ENCODE measurements around the gene ALDH1A3. TPM values are rescaled to one million over a fixed set of nuclear protein-coding genes. Genes with fewer than 3 reads are reported as not detected.
"Not testable (repeated sequence)": the region's sequence is repeated elsewhere in the genome, so short reads cannot be mapped to it uniquely, and the experiment has no call there.

Gene ALDH1A3
- 39.2 TPM for polyA plus RNA-seq (2013, experiment 1 of 2; ENCODE audit: insufficient read length)
- 36.3 TPM for polyA plus RNA-seq (2013, experiment 2 of 2; ENCODE audit: insufficient read length)

DNA sequence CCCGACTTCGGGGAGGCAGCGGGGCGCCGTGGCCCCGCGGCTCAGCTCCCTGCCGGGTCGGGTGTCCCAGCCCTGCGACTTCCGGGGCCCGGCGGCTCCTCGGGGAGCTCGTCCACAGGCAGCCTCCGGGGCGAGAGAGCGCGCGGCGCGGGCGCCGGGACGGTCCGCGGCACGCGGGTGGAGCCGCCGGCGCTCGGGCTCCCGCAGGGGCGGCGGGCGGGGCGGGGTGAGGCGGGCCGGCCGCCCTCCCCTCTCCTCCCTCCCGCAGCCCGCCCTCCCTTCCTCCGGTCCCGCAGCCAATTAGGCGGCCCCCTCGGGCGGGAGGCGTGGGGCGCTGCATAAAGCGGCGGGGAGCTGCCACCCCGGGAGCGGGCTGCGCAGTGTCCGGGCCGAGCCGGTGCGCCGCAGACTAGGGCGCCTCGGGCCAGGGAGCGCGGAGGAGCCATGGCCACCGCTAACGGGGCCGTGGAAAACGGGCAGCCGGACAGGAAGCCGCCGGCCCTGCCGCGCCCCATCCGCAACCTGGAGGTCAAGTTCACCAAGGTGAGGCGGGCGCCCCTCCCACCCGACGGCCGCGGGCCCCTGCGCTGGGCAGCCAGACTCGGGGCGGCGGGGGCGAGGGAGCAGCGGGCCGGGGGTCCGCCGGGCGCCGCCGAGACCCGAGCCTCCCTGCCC lies at the start of gene ALDH1A3:
ALDH1A3 (plus strand) TSS at position 368 of the 675 bp plus-strand sequence; CDS start at position 445, 77 bp downstream.
- peak; percentile 58 for DNase-seq

- DNase-seq = no peak
Measured at GRCh38 chr15:100831467-100831866, 48.2 kb upstream of the ALDH1A3 start.

- DNase-seq = no peak
Measured at GRCh38 chr15:100832149-100832942, 47.3 kb upstream of the ALDH1A3 start.

GRCh38 chr15:100833417-100834389 lies 45.9 kb upstream of the ALDH1A3 start:
- no peak for DNase-seq

GRCh38 chr15:100834731-100835130 lies 44.9 kb upstream of the ALDH1A3 start:
- DNase-seq = no peak

- DNase-seq = peak; percentile 29
Measured at GRCh38 chr15:100835636-100836035, 44.0 kb upstream of the ALDH1A3 start.

GRCh38 chr15:100836501-100836900 lies 43.1 kb upstream of the ALDH1A3 start:
- DNase-seq = no peak

GRCh38 chr15:100841426-100841825 lies 38.2 kb upstream of the ALDH1A3 start:
- DNase-seq = no peak

DNA sequence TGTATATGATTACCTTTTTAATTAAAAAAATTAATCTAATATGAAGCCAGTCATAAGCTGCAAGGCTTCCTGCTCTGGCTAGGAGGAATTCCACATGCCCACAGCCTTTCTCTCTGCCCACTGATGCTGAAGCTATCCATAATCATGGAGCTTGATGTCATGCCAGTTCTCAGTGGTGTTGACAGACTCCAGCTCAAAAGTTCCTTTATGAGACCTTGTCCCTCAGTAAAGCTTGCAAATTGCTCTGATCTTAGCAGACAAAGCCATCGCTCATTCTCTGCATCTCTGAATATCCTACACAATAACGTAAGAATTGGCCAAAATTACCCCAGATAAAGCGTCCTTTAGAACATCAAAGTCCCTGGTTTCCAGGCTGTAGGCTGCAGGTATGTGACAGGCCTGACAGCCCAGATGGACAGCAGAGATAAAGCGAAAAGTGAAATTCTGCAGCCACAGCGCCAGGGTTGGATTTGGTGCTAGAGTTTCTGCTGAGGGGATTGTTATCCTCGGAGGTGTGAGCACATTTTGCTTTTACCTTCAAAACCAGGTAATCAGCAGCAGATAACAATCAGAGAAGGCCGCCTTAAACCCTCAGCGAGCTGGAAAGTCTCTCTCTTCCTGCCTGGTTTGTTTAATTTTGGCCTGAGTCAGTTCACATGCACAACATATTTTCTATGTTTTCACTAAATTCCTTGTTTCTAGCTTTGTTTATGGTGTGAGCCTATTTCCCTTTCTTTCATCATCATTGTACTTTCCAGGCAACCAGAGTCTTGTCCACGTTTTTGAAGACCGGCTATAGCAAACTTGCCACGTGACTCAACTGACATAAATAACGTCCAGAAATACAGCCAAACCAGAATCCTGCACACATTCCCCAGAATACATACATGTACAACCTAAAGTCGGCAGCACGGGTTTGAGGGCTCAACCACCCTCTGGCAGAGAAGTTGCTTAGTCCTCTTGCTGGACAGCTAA lies 36.6 kb upstream of the ALDH1A3 start:
- DNase-seq = peak; percentile 91

- no peak for DNase-seq
Measured at GRCh38 chr15:100844167-100844566, 35.5 kb upstream of the ALDH1A3 start.

- DNase-seq = no peak
Measured at GRCh38 chr15:100844778-100845177, 34.9 kb upstream of the ALDH1A3 start.

- DNase-seq = no peak
Measured at GRCh38 chr15:100847194-100847593, 32.4 kb upstream of the ALDH1A3 start.

GRCh38 chr15:100849021-100849854 lies 30.4 kb upstream of the ALDH1A3 start:
- peak; percentile 47 for DNase-seq

GRCh38 chr15:100849855-100850218 lies 29.8 kb upstream of the ALDH1A3 start:
- DNase-seq = no peak

- not testable (repeated sequence) for DNase-seq
Measured at GRCh38 chr15:100851428-100852015, 28.1 kb upstream of the ALDH1A3 start.

DNA sequence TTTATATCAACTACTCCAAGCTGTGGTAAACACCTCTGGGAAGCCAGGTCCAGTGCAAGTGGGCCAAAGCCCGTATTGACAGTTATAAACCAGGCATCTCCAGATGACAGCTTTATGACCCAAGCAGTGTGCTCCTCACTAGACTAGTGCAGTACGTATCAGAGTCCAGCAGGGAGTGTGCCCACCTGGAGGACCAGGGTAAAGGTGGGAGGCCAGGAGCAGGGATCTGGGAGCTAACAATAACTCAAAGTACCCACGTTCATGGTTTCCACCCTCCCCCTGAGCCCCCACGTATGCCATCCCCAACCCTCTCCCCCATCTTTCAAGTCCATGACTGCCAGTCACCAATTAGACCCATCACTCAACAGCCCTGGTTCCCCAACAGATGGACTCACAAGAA lies 27.0 kb upstream of the ALDH1A3 start:
- DNase-seq = no peak

DNA sequence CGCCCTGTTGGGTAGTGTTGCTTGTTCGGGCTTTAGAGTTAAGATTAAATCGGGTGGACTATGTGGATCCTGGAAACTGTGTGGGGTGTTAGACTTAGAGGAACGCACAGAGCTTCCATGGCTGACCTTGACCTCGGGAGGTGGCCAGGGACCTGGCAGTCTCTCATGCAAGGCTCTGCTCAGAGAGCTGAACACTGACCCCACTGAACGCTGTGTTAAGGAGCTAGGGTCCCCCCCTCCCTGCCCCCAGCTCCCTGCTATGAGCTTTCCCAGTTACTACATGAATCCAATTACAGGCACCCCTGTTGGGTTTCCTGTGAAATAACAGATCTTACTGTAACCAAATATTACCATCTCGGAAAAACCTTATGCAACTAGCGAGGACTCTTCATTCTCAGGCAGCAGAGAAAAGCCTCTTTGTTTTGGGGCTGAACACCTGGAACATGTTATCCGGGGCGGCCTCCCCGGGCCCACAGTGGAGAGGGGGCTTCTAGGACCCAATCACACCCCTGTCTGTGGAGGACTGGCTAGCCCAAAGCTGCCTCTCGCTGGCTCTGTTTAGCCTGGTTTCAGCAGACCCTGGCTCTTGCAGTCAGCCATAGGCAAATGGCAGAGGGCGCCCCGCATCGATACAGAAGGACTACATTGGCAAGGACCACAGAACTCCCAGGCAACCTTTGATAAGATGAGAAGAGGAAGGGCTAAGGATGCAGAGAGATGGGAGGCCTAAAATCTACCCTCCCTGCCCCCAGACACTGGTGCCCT lies 25.8 kb upstream of the ALDH1A3 start:
- no peak for DNase-seq

DNA sequence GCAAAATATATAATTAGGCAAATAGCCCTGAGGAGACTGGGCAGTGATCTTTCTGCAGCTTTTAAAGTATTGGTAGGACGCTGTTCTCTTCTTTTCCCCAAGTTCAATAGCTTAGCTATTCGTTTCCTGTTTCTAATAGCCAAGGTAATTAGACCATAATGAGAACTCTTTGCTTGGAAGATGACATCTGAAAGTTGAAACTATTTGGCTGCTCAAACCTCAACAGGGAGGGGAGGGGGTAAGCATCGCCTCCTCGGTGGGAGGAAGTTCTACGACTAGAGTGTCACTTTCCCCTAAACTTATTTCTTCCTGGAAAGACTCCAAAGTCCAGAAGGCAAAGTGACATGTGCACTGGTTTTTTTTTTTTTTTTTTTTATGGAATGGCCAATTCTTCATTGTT lies 22.8 kb upstream of the ALDH1A3 start:
- no peak for DNase-seq

DNA sequence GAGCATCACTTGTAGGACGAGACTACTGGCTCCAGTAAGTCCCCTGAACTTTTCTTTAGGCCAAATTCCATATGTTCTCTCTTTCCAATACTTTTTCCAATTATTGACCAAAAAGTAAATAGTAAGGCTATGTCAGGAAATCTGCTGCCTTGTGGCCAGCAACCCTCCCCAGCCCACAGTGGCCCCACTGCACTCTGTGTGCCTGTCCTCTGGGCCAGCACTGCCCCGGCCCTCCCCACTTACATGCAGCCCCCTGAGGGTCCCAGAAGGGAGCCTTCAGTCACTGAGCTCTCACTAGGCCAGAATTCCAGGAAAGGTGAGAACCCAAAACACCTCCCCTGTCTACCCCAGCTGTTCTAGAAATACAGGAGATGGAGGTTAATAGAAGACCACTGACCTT lies 21.3 kb upstream of the ALDH1A3 start:
- no peak for DNase-seq

Measured in fibroblast of skin of abdomen (primary cell).